Endothelial cell of umbilical vein (primary cell): ENCODE data around the gene KLF17. TPM values are rescaled to one million over a fixed set of nuclear protein-coding genes. Genes with fewer than 3 reads are reported as not detected.

Experiments
- BruUV-seq: library from RNA; stranded (reverse); fragments of 400-500 nt; replicated peaks from 2 replicates; lab custom pipeline; 2021; lab: Mats Ljungman, UMichigan
- CTCF ChIA-PET: fragments of 300-600, 350-600 bp; sonication (Branson Sonifier 250); formaldehyde crosslinking; loops from one replicate; lab custom pipeline; 2021; ENCODE audit warnings: antibody characterized with exemption, inconsistent platforms; lab: Charles Lee
- POLR2A ChIA-PET: fragments of 300-600, 350-600 bp; sonication (Branson Sonifier 250); formaldehyde crosslinking; loops from one replicate; lab custom pipeline; 2021; ENCODE audit warnings: antibody characterized with exemption, inconsistent platforms; lab: Charles Lee
- DNase-seq: peaks from one replicate; pipeline ENCODE4 v3.0.0-alpha.2; 2011; ENCODE audit warnings: low read depth, low spot score
- FAIRE-seq: peaks from 2 replicates; lab custom pipeline; 2011; peaks lifted over from hg19 to GRCh38; lab: Jason Lieb, UNC
- H2AFZ ChIP-seq: 2 replicates; pipeline ENCODE4 v1.6.0; 2012; ENCODE audit warnings: low read depth, low read length, control low read depth, inconsistent platforms
- H3K27ac ChIP-seq: 2 replicates; pipeline ENCODE4 v1.5.1; 2011; ENCODE audit warnings: low read depth, mild to moderate bottlenecking, control low read depth, low read length, moderate library complexity; ENCODE audit not compliant: insufficient read depth
- H3K27me3 ChIP-seq, 2 experiments: 2 replicates each; pipeline versions ENCODE4 v1.6.0 to v1.6.1; 2011; ENCODE audit warnings: low read length in 2 of 2, mixed read lengths in 1 of 2; ENCODE audit not compliant: control insufficient read depth in 2 of 2, insufficient read depth in 2 of 2
- H3K36me3 ChIP-seq, 2 experiments: 2 replicates in 1 of 2; 3 replicates in 1 of 2; pipeline ENCODE4 v1.5.1; 2011; ENCODE audit warnings: low read length in 2 of 2, mild to moderate bottlenecking in 1 of 2, moderate library complexity in 1 of 2; ENCODE audit not compliant: control insufficient read depth in 2 of 2, insufficient read depth in 2 of 2; ENCODE audit errors: extremely low read depth in 1 of 2
- H3K4me1 ChIP-seq: 3 replicates; pipeline ENCODE4 v1.5.1; 2011; ENCODE audit warnings: mild to moderate bottlenecking, low read length; ENCODE audit not compliant: control insufficient read depth, insufficient read depth; ENCODE audit errors: extremely low read depth
- H3K4me2 ChIP-seq: 2 replicates; pipeline ENCODE4 v1.6.1; 2011; ENCODE audit warnings: low read length, control low read depth, mixed read lengths; ENCODE audit not compliant: insufficient read depth
- H3K4me3 ChIP-seq, 3 experiments: fragments of 200-600 bp in 1 of 3; sonication (generic), shearing (Covaris generic) in 1 of 3; replicated peaks in 1 of 3; 2 replicates each; pipeline ENCODE4 v1.5.1; 2011 to 2016; ENCODE audit warnings: control low read depth in 3 of 3, low read length in 3 of 3, mild to moderate bottlenecking in 2 of 3, inconsistent platforms in 1 of 3, low read depth in 1 of 3, moderate library complexity in 1 of 3; ENCODE audit not compliant: insufficient read depth in 1 of 3
- H3K79me2 ChIP-seq: 2 replicates; pipeline ENCODE4 v1.6.0; 2012; ENCODE audit warnings: low read length, inconsistent platforms; ENCODE audit not compliant: control insufficient read depth, insufficient read depth
- H3K9ac ChIP-seq: replicated peaks from 2 replicates; pipeline ENCODE3; 2011; ENCODE audit warnings: low read length, control low read depth; ENCODE audit not compliant: insufficient read depth; ENCODE audit errors: extremely low read depth
- H3K9me1 ChIP-seq: replicated peaks from 3 replicates; pipeline ENCODE4 v1.6.0; 2011; ENCODE audit warnings: mild to moderate bottlenecking, low read length; ENCODE audit not compliant: control insufficient read depth, insufficient read depth; ENCODE audit errors: extremely low read depth
- H3K9me3 ChIP-seq: replicated peaks from 2 replicates; pipeline ENCODE4 v1.5.1; 2012; ENCODE audit warnings: low read length, inconsistent platforms; ENCODE audit not compliant: control insufficient read depth, insufficient read depth
- H4K20me1 ChIP-seq: replicated peaks from 2 replicates; pipeline ENCODE3; 2011; ENCODE audit warnings: mild to moderate bottlenecking, low read length; ENCODE audit not compliant: control insufficient read depth, insufficient read depth; ENCODE audit errors: extremely low read depth
- CTCF ChIP-seq, 2 donors: IDR thresholded peaks; 1 replicate in 1 of 2; 2 replicates in 1 of 2; pipeline ENCODE4 v1.5.1; 2011; ENCODE audit warnings: low read length in 2 of 2, mild to moderate bottlenecking in 2 of 2, moderate library complexity in 2 of 2, control low read depth in 1 of 2, inconsistent platforms in 1 of 2, low read depth in 1 of 2; ENCODE audit not compliant: insufficient read depth in 1 of 2; ENCODE audit errors: extremely low read depth in 1 of 2
- EZH2 ChIP-seq: IDR thresholded peaks from 2 replicates; pipeline ENCODE4 v1.6.1; 2012; ENCODE audit warnings: borderline replicate concordance, low read depth, mild to moderate bottlenecking, moderate library complexity, low read length, inconsistent platforms; ENCODE audit not compliant: severe bottlenecking
- FOS ChIP-seq: IDR thresholded peaks from 2 replicates; pipeline ENCODE4 v1.6.1; 2011; ENCODE audit warnings: mild to moderate bottlenecking, low read length, moderate library complexity, borderline replicate concordance; ENCODE audit not compliant: insufficient read depth
- GATA2 ChIP-seq: IDR thresholded peaks from 2 replicates; pipeline ENCODE4 v1.7.0; 2011; ENCODE audit warnings: low read depth, mild to moderate bottlenecking, moderate library complexity, mixed read lengths, low read length; ENCODE audit not compliant: insufficient read length, insufficient read depth
- JUN ChIP-seq: IDR thresholded peaks from 2 replicates; pipeline ENCODE4 v1.6.1; 2011; ENCODE audit warnings: borderline replicate concordance, low read depth; ENCODE audit not compliant: insufficient read length, insufficient read depth
- MAX ChIP-seq: IDR thresholded peaks from 2 replicates; pipeline ENCODE4 v1.6.1; 2011; ENCODE audit not compliant: insufficient read depth, insufficient read length
- MYC ChIP-seq: IDR thresholded peaks from one replicate; pipeline ENCODE4 v1.6.1; 2011; ENCODE audit warnings: mild to moderate bottlenecking, low read depth, low read length
- POLR2A ChIP-seq: IDR thresholded peaks from 2 replicates; pipeline ENCODE4 v1.6.1; 2012; ENCODE audit warnings: low read depth, mild to moderate bottlenecking, control low read depth, low read length
- POLR2AphosphoS5 ChIP-seq: IDR thresholded peaks from 2 replicates; pipeline ENCODE4 v1.6.1; 2012; ENCODE audit warnings: low read depth, mild to moderate bottlenecking, control low read depth, low read length, moderate library complexity; ENCODE audit not compliant: insufficient read depth
- dilution Hi-C: fragments of 300-500 bp; cut with MboI; formaldehyde crosslinking; loops from one replicate; pipeline ENCODE4 v1.15.0; 2019; ENCODE audit warnings: low sequenced_read_pairs; ENCODE audit not compliant: extremely low pct_ligation_motif_present
- intact Hi-C: fragments of 100-400 bp; cut with micrococcal nuclease; formaldehyde crosslinking; loops from one replicate; pipeline ENCODE4 v1.10.0; 2022
- polyA plus RNA-seq, 4 experiments: library from polyadenylated mRNA; depleted of rRNA in 3 of 4; stranded (reverse) in 3 of 4; unstranded in 1 of 4; fragments of >200 nt; gene quantifications; 2 replicates each; pipeline versions ENCODE4 v1.2.1 to v1.2.3, GENCODE V29; 2011 to 2012; ENCODE audit warnings: missing spikeins in 1 of 4
- total RNA-seq: library from RNA; stranded (reverse); gene quantifications from 2 replicates; pipeline ENCODE4 v1.2.3, GENCODE V29; 2021

The KLF17 gene
- total and polyA plus RNA-seq, 2 donors (not counting 3 experiments of a cell fraction or from before 2014, with no cell fraction given), result not detected

GRCh38 chr1:44071461-44071860 lies 47.2 kb upstream of the KLF17 start:
- H3K4me2 ChIP-seq, result no peak overlapping the region
- no peak for FAIRE-seq
- dilution Hi-C loops, result no loop called here
- H3K27me3 ChIP-seq, result peaks cover 6 to 8% of the 10 kb centered on the region in 2 experiments
- ChIA-PET POLR2A (no interaction called here), CTCF (interaction anchor here (2.0 kb wide), 1 partner anchor 23 kb away, joined by 8 read pairs; no protein-coding TSS in a partner anchor)
- H3K9me3 ChIP-seq, result no peaks in the 10 kb centered on the region
- no peak overlapping the region for H3K27ac ChIP-seq
- no peaks in the 10 kb centered on the region for H3K79me2 ChIP-seq
- H4K20me1 ChIP-seq, result no peaks in the 10 kb centered on the region
- H2AFZ ChIP-seq, result no peak overlapping the region
- H3K9ac ChIP-seq, result no peak overlapping the region
- H3K9me1 ChIP-seq, result no peaks in the 10 kb centered on the region
- H3K4me1 ChIP-seq, result no peaks in the 10 kb centered on the region
- intact Hi-C loops, result no loop called here
- no peak for TF ChIP-seq POLR2AphosphoS5
- TF ChIP-seq GATA2, result no peak
- TF ChIP-seq POLR2A, result no peak
- no peak for TF ChIP-seq FOS
- TF ChIP-seq JUN, result no peak
- no peak for TF ChIP-seq MYC
- TF ChIP-seq CTCF (IDR thresholded peaks at IDR 0.05; ENCODE audit: extremely low read depth in 1 of 2, insufficient read depth in 1 of 2, low read depth in 1 of 2, low read length in 2 of 2), result no peak
- no peak for TF ChIP-seq EZH2
- no peak for TF ChIP-seq MAX
- no peaks in the 10 kb centered on the region for H3K36me3 ChIP-seq
- no peak for DNase-seq
- no TSS peak for BruUV-seq
- no peak overlapping the region for H3K4me3 ChIP-seq
